ENCODE measurements around the gene FALEC.

FALEC gene

GRCh38 chr1:150512846-150513245 lies 2.7 kb upstream of the FALEC start:
- no peak for DNase-seq

- DNase-seq, result no peak
Measured at GRCh38 chr1:150513351-150513791, 2.2 kb upstream of the FALEC start.

DNA sequence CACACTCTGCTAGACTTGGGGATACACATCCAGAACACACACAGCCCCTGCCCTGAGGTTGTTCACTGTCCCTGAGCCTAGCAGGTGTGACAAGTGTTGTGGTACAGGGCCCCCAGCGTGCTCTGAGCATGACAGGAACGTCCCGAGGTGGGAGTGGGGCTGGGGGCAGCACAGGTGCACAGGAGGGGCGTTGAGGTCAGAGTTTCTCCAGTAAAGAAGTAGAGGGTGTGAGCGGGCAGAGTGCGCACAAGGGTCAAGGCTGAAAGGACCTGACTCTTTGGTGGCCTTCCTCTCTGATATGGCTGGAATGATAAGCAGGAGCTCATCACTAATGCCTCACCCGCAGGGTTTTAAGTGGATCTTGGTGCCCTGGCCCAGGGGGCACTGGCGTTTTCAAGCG lies 1.3 kb upstream of the FALEC start:
- no peak for DNase-seq

GRCh38 chr1:150514913-150515327 lies 632 bp upstream of the FALEC start:
- no peak for DNase-seq

DNA sequence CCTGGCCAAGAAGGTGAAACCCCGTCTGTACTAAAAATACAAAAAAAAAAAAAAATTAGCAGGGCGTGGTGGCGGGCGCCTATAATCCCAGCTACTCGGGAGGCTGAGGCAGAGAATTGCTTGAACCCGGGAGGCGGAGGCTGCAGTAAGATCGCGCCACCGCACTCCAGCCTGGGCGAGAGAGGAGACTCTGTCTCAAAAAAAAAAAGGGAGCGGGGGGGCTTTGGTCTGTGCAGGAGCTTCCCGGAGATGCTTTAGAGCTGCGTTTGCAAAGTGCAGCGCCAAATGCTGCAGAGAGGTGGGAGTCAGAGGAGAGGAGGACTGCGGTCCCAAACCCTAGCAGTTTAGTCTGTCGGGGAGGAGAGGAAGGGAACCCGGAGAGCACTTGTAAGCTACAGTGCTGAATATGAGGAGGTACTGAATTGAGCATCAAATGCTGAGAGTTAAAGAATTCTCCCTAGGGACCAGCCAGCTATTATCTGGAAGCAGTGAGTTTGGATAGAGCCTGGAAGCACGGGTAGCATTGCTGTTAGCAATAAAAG lies 569 bp downstream of the FALEC start:
- no peak for DNase-seq

DNA sequence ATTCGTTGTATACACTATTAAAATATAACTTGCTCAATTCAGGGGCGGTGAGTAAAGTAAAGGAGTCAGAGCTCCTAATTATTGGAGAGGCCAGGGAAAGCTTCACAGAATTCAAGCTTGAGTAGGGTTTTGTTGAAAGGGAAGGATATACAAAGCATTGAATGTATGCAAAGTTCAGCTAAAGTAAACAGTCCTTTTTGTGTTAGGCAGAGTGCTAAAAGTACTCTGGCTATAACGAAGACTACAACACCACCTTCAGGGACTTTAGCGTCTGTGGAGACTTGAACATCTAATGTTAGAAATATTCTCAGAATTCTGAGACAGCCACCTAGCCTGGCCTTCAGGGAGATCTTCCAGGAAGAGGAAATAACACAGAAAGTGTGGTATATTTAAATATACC lies 1.1 kb downstream of the FALEC start:
- no peak for DNase-seq

GRCh38 chr1:150521196-150521968 lies 5.8 kb downstream of the FALEC start:
- no peak for DNase-seq

GRCh38 chr1:150525348-150525747 lies 9.8 kb downstream of the FALEC start:
- DNase-seq, result no peak

DNA sequence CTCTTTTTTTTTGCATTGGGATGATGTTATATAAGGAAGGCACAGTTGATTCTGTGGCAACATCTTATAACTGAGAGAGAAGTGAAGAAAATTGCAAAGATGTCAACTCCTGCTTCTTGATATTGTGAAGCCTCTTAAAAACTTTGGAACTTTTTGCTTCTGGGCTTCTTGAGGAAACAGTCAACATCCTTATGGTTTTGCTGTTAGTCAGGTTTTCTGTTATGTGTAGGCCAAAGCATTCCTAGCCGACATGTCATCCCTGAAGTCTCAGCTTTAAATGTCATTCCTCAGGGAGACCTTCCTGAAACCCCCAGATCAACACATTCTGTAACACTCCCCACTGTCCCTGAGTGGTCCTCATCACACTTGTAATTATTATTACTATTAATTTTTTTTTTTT lies 12.6 kb downstream of the FALEC start:
- DNase-seq, result no peak

- DNase-seq, result no peak
Measured at GRCh38 chr1:150529017-150529416, 13.5 kb downstream of the FALEC start.

- DNase-seq, result no peak
Measured at GRCh38 chr1:150530491-150531159, 15.1 kb downstream of the FALEC start.

DNA sequence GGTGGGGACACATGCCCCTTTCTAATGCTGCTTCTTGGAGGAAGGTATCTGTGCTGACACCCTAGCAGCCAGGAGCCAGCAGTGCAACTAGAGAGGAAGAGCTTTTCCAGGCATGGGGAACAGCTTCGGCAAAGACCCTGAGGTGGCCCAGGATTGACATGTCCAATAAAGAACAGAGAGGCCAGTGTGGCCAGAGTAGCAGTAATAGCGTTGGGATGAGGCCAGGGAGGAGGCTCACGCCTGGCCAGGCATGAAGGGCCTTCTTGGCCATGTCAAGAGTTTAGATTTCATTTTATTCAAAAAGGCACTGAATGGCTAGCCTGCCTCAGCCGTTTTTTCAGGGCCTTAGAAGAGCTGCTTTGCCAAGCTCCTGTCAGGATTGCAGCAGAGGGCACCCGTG lies 17.3 kb downstream of the FALEC start:
- DNase-seq, result no peak

GRCh38 chr1:150534002-150534401 lies 18.4 kb downstream of the FALEC start:
- no peak for DNase-seq

- DNase-seq, result no peak
Measured at GRCh38 chr1:150535511-150536287, 20.1 kb downstream of the FALEC start.

GRCh38 chr1:150536836-150537731 lies 21.5 kb downstream of the FALEC start:
- no peak for DNase-seq

GRCh38 chr1:150537732-150538684 lies 22.5 kb downstream of the FALEC start:
- no peak for DNase-seq

GRCh38 chr1:150543500-150544143 lies 28.1 kb downstream of the FALEC start:
- no peak for DNase-seq

- DNase-seq, result no peak
Measured at GRCh38 chr1:150544204-150544603, 28.7 kb downstream of the FALEC start.

DNA sequence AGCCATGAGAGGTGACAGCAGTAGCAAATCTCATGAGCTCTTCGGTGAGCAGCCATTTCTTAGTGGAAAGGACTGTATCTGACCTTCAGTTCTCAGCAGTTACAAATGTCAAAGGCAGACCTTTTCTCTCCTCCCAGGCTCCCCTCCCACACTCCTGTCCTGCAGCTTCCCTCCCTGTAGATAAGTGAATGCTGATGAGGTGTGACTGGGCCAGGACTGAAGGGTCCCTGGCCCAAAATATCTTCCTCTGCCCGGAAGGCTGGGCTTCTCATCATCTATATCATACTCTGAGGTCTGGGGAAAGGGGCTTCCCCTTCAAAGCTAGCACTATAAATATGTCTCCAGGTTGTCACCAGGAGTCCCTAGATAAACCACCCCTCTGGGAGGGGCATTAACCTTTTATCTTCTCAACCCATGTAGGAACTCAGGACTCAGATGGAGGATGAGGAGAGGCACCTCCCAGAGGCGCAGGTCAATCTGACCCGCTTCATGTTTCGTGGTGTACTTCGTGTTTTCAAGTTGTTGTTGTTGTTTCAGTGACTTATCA lies 30.0 kb downstream of the FALEC start:
- no peak for DNase-seq

DNA sequence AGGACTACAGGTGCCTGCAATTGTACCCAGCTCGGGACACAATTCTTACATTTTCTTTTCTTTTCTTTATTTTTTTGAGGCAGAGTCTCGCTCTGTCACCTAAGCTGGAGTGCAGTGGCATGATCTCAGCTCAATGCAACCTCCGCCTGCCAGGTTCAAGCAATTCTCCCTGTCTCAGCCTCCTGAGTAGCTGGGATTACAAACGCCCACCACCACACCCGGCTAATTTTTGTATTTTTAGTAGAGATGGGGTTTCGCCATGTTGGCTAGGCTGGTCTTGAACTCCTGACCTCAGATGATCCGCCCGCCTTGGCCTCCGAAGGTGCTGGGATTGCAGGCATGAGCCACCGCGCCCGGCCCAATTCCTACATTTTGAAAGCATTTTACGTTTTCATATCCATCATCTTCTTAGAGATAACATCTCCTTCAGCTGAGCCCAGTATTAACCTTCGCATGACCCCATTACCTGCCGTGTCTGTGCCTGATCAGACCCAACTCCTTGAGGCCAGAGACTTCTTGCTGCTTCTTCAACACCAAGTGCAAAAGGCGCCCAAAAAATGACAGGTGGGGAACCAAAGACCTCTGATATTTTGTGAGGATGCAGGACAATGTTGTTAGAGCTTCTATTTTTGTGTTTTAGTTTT lies 30.9 kb downstream of the FALEC start:
- no peak for DNase-seq
